Measurements from ENCODE around the gene SEMA4A.

SEMA4A gene

DNA sequence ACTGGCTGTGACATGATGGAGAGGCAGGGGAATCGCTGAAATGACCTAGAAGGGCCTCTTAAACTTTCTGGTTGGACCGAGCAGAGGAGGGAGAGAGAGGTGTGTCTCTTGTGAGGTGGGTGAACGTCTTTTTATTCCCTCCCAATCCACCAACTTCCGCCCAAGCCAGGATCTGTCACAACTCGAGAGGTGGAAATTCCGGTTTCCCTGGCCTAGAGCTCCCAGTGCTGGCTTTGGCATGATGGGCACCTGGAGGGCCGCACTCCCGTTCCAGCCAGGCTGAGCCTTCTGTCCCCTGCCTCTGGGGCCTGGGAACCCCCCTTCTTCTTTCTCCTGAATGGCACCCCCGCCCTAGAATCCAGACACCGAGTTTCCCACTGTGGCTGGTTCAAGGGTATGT lies at the start of gene SEMA4A:
SEMA4A (plus strand) TSS at position 224 of the 400 bp plus-strand sequence. CDS start 994 bp downstream, outside the sequence.
- TF ChIP-seq, protein P1, sequence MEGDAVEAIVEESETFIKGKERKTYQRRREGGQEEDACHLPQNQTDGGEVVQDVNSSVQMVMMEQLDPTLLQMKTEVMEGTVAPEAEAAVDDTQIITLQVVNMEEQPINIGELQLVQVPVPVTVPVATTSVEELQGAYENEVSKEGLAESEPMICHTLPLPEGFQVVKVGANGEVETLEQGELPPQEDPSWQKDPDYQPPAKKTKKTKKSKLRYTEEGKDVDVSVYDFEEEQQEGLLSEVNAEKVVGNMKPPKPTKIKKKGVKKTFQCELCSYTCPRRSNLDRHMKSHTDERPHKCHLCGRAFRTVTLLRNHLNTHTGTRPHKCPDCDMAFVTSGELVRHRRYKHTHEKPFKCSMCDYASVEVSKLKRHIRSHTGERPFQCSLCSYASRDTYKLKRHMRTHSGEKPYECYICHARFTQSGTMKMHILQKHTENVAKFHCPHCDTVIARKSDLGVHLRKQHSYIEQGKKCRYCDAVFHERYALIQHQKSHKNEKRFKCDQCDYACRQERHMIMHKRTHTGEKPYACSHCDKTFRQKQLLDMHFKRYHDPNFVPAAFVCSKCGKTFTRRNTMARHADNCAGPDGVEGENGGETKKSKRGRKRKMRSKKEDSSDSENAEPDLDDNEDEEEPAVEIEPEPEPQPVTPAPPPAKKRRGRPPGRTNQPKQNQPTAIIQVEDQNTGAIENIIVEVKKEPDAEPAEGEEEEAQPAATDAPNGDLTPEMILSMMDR (conservative IDR thresholded peaks at IDR 0.05; ENCODE audit: low read length), result no peak
- DNase-seq (ENCODE audit: low read depth), result no peak
- H3K4me3 ChIP-seq (ENCODE audit: low read length), result no peak within 1 kb of the TSS

- peak overlapping the region; percentile 58 for H3K4me3 ChIP-seq (ENCODE audit: low read length)
These were observed 49.1 kb upstream of the SEMA4A start for GRCh38 chr1:156104065-156104810.

GRCh38 chr1:156104861-156105832 lies 48.2 kb upstream of the SEMA4A start:
- peak; percentile 91 for DNase-seq (ENCODE audit: low read depth)
- TF ChIP-seq, protein P1 (conservative IDR thresholded peaks at IDR 0.05; ENCODE audit: low read length), result peak; percentile 25
- H3K4me3 ChIP-seq (ENCODE audit: low read length), result peak overlapping the region; percentile 58

More at GRCh38 chr1:156104065-156104810, 49.1 kb upstream of the SEMA4A start:
- peak; percentile 95 for DNase-seq (ENCODE audit: low read depth)
- TF ChIP-seq, protein P1 (conservative IDR thresholded peaks at IDR 0.05; ENCODE audit: low read length), result no peak

DNA sequence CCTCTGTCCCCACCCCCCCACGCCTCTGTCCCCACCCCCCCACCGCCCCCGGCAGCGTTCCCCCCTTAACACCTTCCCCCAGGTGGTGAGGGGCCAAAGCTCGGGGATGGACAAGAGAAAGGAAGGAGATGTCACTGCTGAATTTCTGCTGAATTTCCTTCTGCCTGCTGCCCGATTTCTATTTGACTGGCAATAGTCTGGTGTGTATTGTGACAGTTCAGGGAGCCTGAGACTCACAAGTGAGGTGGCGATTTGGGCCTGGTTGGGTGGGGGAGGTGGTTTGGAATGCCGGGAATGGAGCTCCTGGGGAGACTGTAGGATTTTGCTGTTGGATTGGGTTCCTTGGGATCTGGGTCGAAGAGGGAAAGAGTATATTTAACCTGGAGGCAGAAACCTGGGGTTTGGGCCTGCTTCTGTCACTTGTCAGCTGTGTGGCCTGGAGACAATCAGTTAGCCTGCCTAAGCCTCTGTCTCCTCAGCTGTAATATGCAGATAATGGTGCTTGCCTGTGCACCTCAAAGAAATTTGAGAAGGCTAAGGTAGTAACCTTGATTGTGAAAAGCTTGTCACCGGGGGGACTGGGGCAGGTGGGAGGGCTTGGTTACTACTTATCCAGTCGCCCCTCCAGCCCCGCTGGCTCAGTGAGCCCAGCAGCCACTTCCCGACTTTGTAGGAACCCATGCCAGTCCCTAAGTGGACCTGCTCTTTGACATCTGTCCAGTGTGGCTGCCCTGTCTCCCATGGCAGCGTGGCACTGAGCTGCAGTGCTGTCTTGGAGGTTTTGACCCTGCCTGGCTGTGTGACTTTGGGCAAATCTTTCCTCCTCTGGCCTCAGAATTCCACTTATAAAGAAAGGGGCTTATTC lies 46.5 kb upstream of the SEMA4A start:
- peak; percentile 71 for DNase-seq (ENCODE audit: low read depth)
- H3K4me3 ChIP-seq (ENCODE audit: low read length), result peak overlapping the region; percentile 43
- TF ChIP-seq, protein P1 (conservative IDR thresholded peaks at IDR 0.05; ENCODE audit: low read length), result no peak

DNA sequence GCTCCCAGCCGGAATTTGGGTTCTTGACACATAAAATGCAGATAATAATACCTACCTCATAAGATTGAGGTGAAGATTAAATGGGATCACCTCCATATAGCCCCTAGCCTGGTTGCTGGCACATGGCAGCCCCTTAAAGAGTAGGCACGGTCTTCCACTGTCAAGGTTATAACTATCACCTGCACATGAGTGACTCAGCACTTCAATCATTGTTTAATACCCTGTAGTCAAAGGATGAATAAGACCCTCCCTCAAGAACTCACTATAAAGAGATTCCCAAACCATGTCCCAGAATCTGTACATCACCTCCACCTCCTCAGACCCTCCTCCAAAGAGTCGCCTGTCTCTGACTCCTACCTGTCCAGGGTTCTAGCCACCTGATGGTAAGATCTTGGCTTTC lies 45.3 kb upstream of the SEMA4A start:
- DNase-seq (ENCODE audit: low read depth), result no peak
- H3K4me3 ChIP-seq (ENCODE audit: low read length), result no peak overlapping the region
- TF ChIP-seq, protein P1 (conservative IDR thresholded peaks at IDR 0.05; ENCODE audit: low read length), result no peak

GRCh38 chr1:156108664-156109241 lies 44.6 kb upstream of the SEMA4A start:
- no peak overlapping the region for H3K4me3 ChIP-seq (ENCODE audit: low read length)
- no peak for DNase-seq (ENCODE audit: low read depth)
- TF ChIP-seq, protein P1 (conservative IDR thresholded peaks at IDR 0.05; ENCODE audit: low read length), result no peak

Data from AG10803 (cell line).